Amniotic stem cell (primary cell): ENCODE measurements around the gene PLCH2.

Experiments used
- DNase-seq: peaks from one replicate; lab custom pipeline; 2025; lab: John Stamatoyannopoulos, UW

PLCH2 gene, protein sequence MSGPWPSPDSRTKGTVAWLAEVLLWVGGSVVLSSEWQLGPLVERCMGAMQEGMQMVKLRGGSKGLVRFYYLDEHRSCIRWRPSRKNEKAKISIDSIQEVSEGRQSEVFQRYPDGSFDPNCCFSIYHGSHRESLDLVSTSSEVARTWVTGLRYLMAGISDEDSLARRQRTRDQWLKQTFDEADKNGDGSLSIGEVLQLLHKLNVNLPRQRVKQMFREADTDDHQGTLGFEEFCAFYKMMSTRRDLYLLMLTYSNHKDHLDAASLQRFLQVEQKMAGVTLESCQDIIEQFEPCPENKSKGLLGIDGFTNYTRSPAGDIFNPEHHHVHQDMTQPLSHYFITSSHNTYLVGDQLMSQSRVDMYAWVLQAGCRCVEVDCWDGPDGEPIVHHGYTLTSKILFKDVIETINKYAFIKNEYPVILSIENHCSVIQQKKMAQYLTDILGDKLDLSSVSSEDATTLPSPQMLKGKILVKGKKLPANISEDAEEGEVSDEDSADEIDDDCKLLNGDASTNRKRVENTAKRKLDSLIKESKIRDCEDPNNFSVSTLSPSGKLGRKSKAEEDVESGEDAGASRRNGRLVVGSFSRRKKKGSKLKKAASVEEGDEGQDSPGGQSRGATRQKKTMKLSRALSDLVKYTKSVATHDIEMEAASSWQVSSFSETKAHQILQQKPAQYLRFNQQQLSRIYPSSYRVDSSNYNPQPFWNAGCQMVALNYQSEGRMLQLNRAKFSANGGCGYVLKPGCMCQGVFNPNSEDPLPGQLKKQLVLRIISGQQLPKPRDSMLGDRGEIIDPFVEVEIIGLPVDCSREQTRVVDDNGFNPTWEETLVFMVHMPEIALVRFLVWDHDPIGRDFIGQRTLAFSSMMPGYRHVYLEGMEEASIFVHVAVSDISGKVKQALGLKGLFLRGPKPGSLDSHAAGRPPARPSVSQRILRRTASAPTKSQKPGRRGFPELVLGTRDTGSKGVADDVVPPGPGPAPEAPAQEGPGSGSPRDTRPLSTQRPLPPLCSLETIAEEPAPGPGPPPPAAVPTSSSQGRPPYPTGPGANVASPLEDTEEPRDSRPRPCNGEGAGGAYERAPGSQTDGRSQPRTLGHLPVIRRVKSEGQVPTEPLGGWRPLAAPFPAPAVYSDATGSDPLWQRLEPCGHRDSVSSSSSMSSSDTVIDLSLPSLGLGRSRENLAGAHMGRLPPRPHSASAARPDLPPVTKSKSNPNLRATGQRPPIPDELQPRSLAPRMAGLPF (N-terminal part only)

DNA sequence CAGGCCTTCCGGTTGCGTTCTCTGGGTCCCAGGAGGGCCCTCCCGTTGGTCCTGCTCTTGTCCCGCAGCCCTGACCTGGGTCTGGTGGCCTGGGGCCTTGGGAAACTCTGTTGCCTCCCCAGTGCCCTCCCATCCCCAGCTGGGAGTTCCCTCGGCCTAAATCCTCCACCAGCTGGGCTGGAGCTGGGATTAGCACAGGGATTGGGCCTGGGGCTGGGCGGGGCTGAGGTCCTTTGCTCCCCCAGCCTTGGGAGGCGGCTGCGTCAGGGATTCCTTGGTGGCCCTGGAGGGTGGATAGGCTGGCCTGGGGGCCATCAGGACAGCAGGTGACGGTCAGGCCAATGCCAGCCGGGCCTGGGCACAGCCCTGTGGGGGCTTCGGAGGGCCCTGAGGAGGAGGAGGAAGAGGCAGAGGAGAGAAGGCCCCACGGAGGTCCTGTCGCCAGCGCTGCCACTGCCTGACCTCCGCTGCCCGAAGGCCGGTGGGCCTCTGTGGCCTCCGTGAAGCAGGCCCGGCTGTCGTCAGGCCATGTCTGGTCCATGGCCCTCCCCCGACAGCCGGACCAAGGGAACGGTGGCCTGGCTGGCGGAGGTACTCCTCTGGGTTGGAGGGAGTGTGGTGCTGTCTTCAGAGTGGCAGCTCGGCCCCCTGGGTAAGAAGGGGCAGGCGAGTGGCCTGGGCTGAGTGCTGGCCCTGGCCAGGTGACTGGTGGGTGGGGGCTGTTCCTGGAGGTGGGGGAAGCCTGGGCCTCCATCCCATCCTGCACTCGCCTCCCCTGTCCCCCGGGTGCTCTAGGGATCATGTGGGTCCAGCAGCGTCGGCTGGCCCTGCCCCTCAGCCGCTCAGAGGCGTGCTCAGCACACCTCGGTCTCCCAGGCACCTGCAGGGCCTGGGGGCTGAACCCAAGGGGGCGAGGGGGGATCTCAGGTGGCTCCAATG, at the start of gene PLCH2:
Gene PLCH2 (plus strand): TSS at position 229 of the 939 bp plus-strand sequence. CDS start 300 bp downstream, at position 529.
- DNase-seq, result no peak

DNA sequence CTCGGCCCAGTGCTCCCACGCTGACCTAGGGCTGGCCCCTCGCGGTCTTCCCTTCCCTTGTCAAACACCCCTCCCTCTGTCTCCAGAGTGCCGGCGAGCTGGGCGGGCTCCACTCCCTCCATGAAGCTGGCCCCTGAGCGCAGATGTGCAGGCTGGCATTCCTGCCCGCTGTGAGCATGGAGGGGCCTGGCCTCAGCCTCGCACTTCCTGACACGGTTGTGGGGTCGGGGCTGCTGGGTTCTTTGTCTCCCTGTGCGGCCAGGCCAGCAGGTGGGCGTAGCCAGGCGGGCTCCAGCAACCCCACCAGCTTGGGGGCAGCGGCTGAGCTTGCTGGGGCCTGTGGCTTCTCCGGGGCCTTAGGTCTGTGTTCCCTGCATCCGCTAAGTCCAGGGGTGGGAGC, 49.5 kb upstream of the PLCH2 start:
- no peak for DNase-seq

DNA sequence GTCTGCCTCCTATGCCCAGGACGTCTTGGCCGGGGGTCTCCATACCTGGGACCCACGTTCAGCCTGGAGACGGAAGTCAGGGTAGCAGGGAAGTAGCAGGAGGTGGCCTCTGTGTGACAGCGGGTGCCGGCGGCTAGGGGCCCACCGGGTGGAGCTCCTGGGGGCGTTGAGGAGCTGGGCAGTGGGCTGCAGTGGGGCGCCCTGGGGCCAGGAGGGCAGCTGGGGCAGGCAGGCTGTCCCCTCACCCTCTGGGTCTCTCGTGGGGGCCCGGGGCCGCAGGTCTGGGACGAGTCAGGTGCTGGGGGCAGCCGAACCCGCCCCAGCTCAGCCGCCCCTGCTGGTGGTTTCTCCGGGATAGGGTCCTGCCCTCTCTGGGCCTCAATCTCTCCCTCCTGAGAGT, 49.0 kb upstream of the PLCH2 start:
- no peak for DNase-seq

DNA sequence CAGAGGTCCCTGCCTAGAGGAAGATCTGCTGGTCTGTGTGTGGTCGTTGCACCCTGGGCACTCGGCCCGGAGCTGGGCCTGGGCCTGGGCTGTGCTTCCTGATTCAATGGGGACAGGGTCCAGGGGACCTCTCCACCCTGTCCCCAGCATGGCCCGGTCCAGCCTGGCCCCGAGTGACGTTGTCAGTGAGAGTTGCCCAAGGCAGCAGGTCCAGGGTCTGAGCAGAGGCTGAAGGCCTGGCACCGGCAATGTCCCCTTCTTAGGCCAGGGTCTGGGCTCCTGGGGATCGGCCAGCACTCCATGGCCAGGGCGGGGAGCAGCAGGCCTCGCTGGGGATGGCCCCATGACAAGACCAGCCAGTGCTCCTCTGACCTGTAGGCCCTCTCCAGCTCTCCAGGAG, 48.1 kb upstream of the PLCH2 start:
- DNase-seq, result no peak

DNA sequence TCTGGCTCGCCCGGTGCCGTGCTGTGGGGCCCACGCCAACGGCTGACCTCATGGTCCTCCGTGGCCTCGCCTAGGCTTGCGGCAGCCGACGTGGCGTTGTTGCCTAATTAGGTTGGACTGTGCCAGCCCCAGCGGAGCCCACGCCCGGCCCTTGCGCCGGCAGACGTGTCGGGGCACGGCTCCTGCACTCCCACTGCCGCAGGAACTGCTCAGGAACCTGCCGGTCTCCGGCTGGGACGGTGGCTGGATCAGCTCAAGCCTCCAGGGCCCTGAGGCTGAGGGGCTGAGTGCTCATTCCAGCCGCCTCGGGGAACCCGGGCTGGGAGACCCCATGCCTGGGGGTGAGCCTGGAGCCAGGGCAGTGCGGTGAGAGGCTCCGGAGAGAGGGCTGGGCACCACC, 47.6 kb upstream of the PLCH2 start:
- DNase-seq, result no peak

DNA sequence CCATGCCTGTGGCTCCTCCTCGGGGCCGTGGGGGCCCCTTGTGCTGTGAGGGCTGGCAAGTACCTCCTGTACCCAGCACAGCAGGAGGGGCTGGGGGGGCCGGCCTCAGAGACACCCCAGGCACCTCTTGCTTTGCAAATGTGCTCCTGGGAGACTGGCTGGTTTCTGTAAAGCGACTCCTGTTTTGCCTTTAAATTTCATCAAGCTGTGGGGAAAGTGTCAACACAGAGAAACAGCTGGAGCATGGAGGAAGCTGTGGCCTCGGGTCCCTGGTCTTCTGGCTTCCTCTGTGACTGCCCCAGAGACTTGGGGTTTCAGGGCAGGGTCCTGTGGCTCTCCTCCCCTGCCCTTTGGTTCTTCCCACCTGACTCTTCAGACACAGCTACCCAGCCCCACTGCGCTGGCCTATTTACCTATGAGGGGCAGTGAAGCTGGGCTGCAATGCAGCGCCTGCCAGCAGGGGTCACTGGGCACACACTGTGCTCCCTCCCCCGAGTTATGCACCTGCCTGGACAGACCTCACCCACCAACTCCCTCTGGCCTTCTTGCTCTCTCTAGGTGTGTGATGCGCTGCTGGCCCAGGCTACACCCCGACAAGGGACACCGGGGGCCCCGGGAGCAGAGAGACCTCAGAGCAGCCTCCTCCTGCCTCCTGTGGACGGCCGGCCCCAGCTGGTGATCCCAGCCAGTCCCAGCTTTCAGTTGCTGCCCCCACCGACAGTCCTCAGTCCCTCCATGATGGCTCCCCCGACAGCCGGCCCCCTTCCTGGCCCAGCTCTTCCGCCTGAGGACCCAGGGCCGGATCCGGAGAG, 46.1 kb upstream of the PLCH2 start:
- DNase-seq, result no peak

DNA sequence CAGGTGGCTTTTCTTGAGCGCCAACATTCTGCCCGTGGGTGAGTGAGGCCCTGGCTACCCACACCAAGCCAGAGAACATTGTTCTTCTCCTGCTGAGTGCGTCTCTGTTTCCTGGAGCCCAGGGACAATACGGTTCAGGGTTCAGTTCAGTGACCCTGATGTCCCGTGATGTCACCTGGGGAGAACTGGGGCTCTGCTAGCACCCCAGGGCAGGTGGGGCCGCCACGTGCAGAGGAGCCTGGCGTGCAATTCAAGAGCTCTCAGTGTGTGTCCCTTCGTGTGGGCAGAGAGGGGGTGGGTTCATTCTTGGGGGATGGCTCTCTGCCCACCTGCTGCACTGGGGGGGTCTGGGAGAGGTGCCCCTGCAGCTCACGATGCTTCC, 45.5 kb upstream of the PLCH2 start:
- no peak for DNase-seq

DNA sequence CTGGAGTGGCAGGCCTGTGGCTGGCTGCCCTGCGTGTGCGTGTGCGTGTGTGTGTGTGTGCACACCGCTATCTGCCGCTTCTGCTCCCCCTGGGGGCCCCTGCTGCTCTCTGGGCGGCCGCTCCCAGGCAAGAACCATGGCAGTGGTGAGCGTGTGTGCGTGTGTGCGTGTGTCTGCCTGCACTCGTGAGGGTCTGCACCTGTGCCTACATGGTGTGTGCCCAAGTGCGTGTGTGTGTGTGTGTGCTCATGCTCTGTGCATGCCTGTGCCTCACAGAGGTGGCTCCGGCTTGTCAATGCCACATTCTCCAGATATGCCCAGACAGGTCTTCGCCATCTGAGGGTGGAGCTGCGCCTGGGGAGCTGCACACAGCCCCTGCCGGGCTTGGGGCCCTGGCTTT, 45.0 kb upstream of the PLCH2 start:
- DNase-seq, result no peak

DNA sequence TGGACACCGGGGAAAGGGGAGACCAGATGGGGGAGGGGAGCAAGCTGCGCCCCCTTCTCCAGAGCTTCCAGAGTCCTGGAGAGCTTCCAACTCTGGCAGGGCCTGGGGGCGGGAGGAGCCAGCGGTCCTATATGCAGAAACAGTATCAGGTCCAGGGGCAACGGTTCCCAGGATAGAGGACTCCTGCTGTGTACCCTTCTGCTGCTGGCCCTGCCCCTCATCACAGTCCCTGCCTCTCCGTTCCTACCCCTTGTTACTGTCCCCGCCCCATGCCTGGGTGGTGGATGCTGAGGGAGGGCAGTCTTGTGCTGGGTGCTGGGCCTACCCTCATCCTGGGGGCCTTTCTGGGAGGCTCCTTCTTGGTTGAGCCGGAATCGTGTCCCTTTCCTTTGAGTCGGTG, 44.6 kb upstream of the PLCH2 start:
- no peak for DNase-seq

DNA sequence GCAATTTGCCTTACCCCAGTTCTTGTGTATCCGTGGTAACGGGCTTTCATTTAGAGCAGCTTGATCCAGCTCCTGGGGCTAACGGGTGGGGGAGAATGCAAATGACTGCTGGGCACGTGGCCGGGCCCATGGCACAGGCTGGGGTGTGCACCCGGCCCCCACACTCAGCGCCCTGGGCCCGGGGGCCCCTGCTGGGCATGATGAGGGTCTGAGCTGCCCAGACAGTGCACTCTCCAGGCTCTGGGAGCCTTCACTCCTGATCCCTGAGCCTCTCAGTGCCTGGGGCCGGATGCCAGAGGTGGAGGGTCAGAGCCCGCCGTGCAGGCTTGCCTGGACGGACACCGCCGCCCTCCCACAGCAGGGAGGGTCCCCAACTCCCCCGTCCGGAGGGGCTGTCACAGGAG, 43.6 kb upstream of the PLCH2 start:
- DNase-seq, result no peak

DNA sequence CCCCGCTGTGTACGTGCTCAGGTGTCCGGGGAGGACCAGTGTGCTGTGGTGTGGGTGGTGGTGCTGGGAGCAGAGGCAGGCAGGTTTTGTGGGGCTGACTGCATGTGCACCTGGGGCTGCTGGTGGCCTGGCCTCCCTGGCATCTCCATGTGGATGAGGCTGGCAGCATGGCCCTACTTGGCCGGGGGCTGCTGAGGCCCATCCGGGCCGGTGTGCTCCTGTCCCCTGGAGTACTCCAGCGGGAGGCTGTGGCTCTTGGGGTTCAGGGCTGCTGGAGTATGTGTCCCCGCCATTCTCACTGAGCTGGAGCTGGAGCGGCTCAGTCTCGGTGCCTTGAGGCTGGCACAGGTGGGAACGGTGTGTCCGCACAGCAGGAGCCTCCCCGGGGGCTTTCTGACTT, 42.9 kb upstream of the PLCH2 start:
- DNase-seq, result no peak

DNA sequence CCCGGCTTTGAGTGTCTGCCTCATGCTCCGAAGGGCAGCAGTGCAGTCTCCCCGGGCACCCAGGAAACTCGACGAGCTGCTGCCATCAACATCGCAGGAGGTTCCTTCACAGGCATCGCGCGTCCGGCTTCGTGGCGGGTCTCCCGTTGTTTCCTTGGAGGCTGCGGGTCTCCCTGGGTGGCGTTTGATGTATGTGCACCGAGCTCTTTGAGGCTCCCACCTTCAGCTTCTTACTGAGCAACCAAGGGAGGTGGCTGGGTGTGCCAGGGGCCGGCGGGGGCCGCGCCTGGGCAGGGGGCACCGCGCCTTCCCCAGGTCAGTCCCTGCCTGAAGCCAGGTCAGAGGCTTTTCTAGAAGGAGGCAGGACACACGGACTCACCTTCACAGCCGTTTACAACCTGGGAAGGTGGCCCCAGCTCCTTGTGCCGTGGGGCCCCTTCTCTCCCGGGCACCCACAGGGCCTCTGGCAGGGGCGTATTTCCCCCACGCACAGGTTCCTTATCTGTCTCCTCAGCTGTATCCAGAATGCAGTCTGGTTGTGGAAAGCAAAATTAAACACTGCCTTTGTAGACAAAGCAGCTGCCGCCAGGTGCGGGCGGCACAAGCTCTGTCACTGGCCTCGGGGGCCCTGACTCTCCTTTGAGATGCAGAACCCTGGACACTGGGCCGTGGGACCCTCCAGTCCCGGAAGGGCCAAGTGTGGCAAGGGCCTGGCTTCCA, 42.0 kb upstream of the PLCH2 start:
- no peak for DNase-seq

DNA sequence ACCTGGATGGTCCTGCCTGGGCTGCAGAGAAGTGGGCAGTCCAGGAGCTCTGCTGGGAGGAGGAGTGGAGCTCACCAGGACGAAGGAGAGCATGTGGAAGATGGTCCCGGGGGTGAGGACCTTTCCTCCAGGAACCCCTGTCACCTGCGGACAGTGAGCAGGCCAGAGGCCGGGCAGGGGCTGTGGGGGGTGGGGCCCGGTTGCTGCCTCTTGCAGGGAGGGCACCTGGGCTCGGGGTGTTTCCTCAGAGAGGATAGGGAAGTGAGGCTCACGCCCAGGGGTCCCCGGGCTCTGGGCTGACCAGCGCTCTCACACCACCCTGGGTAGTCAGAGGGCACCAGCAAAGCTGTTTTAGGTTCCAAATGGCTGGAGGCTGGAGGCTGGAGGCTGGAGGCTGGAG, 41.0 kb upstream of the PLCH2 start:
- no peak for DNase-seq

DNA sequence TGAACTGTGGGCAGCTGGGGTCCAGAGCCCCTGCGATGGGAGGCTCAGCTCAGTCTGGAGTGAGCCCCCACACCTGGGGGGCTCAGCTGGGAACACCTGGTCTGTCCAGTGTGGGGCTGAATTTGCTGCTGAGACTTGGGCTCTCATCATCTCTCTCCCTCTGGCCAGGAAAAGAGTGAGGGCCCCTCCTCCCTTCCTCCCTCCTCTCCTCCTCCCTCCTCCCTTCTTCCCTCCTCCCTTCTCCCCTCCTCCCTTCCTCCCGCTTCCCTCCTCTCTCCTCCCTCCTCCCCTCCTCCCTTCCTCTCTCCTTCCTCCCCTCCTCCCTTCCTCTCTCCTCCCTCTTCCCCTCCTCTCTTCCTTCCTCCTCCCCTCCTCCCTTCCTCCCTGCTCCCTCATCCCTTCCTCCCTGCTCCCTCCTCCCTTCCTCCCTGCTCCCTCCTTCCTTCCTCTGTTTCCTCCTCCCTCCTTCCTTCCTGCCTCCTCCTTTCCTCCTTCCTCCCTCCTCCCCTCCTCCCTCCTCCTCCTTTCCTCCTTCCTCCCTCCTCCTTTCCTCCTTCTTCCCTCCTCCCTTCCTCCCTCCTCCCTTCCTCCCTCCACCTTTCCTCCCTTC, 40.2 kb upstream of the PLCH2 start:
- DNase-seq, result no peak

DNA sequence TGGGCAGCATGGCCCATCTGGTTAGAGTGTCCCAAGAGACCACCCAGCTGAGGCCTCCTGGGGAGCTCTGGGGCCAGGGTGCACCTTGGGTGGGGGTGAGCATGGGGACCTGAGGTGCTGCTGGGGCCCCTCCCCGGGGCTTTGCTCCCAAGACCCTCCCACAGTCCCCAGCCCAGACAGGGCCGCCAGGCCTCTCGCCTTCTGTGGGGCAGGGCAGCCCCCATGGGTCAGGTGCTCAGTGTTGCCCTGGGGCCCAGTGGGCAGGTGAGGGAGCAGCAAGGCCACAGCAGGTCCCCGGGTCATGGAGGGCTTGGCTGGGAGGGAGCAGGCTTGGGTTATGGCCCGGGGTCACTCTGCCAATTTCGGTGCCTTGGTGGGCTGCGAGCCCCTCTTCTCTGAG, 39.2 kb upstream of the PLCH2 start:
- DNase-seq, result no peak

DNA sequence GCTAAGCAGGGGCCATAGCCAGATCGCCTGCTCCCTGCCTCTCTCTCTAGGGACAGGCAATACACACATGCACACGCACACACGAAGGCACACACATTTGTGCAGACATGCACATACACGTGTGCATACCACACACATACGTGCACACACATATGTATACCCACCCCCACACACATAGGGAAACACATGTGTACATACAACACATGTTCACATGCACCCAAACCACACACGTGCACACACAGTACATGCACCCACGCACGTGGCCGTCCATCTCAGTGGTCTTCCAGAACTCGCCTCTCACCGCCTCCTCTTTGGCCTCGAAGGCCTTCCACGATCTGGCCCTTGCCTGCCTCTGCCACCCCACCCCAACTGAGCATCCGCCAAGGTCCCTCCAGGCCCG, 38.5 kb upstream of the PLCH2 start:
- DNase-seq, result no peak

DNA sequence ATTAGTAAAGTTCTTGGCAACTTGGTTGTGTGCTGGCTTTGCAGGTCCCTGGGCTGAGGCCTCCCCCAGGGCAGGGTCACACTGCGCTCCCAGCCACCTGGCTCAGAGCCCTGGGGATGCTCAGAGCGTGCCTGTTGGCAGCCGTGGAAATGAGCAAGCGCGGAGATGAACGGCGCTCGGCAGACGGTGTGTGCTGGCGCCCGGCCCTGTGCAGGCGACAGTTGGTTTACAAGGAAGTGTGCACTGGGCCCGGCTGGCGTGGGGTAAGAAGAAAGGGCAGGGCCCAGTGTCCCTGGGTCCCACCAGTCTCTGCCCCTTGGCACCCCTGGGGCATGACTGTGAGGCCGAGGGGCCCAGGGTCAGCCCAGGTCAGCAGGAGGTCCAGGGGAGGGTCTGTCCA, 38.1 kb upstream of the PLCH2 start:
- no peak for DNase-seq

DNA sequence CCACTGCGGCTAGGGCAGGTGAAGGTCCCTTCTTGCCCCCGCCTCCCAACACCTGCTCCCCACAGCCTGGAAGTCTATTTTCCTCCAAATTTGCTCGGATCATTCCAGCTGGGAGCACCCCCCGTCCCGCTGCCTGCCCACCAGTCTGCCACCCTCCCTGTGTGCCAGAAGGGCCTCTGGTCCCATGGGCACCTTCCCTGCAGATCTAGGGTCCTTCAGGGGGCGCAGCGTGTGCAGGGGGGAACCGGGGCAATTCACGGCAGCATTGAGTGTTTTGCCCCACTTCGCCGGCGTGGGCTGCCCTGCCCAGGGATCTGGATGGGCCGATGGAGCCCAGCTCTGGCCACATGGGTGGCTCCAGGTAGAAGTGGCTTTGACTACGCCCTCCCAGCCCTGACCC, 37.4 kb upstream of the PLCH2 start:
- DNase-seq, result no peak

DNA sequence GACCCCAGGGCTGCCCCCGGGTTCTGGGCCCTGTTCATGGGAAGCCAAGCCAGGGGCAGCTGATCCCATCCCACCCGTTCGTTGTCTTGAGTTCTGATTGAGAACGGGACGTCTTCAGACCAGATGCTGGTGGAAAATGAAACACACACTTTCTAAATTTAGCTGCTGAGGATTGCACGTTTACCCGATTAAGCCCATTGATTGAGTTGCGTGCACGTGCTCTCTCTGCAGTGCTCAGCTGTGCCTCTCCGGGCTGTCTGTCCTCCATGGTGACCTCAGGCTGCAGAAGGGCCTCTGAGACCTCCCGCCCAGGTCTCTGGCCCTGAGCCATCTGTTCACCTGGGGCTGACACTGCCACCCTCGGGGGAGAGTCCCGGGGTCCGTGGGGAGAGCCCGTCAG, 36.7 kb upstream of the PLCH2 start:
- DNase-seq, result no peak
